ENCODE data around the gene TSNAX.

- peak in 1 of 4 experiments; percentile 26 for TF ChIP-seq CTCF (IDR thresholded peaks at IDR 0.05)
- TF ChIP-seq POLR2AphosphoS5 (IDR thresholded peaks at IDR 0.05), result no peak
- no peak for TF ChIP-seq POLR2A (IDR thresholded peaks at IDR 0.05)
- TF ChIP-seq EP300 (IDR thresholded peaks at IDR 0.05), result no peak
Observed at GRCh38 chr1:231604276-231604621, 75.8 kb downstream of the TSNAX start.

Data from sigmoid colon (tissue), 4 donors.